ENCODE data around the gene QSER1. TPM values are rescaled to one million over a fixed set of nuclear protein-coding genes. Genes with fewer than 3 reads are reported as not detected.
"Not testable (repeated sequence)": the region's sequence is repeated elsewhere in the genome, so short reads cannot be mapped to it uniquely, and the experiment has no call there.

Gene QSER1
- total RNA-seq: 10 to 100 TPM in 1 of 2 experiments, 1 to 10 TPM in 1; 9.8 to 11.2 TPM

DNA sequence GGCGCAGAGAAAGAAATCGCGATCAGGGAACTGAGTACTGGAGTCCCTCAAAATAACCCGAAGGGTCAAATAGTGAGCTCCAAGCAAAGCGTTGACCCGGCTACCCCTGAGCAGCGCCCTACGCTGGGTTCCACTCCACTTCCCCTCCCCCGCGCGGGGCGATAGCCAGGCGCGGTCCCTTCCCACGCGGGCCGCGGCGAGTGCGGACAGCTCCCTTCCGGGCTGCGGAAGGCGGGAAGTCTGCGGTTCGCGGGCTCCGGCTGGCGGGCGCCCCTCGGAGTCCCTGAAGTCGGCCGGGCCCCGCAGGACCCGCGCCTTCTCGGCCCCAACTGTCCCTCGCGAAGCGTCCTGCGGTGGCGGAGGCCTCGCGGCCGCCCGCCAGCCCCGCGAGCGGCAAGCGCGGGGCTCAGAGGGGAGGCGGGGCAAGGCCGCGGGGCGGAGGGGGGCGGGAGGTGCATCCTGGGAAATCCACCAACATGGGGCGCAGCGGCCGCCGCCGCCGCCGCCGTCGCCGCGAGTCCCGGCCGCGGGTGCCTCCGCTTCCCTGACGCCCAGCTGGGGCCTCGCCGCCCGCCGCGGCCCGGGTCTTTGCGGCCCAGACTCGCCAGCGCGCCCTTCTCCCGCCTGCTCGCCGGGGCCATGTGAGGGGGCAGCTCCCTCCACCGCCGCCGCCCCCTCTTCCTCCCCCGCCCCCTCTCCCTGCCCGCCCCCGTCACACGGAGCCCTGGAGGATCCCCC lies at the start of gene QSER1:
Gene QSER1, plus strand, starts transcription at position 457 of the 738 bp plus-strand sequence. CDS start 315 bp downstream, outside the sequence.
- Mint-ChIP-seq H3K9me3 (no peaks in the 10 kb centered on the region), H3K27me3 (peaks cover 11% of the 10 kb centered on the region), H3K27ac (peak within 1 kb of the TSS; percentile 78), H3K4me1 (peaks cover 31% of the 10 kb centered on the region), H3K36me3 (ENCODE audit: low read depth) (no peaks in the 10 kb centered on the region), H3K4me3 (peak within 1 kb of the TSS; percentile 96)
- CTCF ChIA-PET: interaction anchor here (1.0 to 1.2 kb wide), 3 partner anchors 48 to 173 kb away, joined by 3 to 5 read pairs (median 3); no protein-coding TSS in a partner anchor
- POLR2A ChIA-PET: interaction anchor here (0.7 to 3.5 kb wide), 12 partner anchors 9 to 471 kb away, joined by 3 to 24 read pairs (median 4); partner anchors contain the start of genes CSTF3, EIF3M and TCP11L1
- DNase-seq: peak; percentile 69

DNA sequence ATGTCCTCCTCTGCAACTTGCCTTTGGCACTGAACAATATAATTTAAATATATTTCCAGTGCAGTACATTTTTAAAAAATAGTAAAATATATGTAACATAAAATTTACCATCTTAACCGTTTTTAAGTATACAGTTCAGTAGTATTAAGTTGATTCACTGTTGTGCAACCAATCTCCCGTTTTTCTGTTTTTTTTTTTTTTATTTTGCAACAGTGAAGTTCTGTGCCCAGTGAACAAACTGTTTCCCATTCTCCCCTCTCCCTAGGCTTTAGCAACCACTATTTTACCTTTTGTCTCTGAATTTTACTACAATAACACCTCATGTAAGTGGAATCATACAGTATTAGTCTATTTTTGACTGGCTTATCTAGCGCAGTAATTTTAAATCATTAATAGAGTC lies 49.1 kb upstream of the QSER1 start:
- ChIA-PET CTCF (no interaction called here), POLR2A (no interaction called here)
- Mint-ChIP-seq H3K9me3 (no peaks in the 10 kb centered on the region), H3K27ac (no peak overlapping the region), H3K36me3 (ENCODE audit: low read depth) (no peaks in the 10 kb centered on the region), H3K4me1 (no peaks in the 10 kb centered on the region), H3K4me3 (no peak overlapping the region), H3K27me3 (no peaks in the 10 kb centered on the region)
- DNase-seq: no peak

DNA sequence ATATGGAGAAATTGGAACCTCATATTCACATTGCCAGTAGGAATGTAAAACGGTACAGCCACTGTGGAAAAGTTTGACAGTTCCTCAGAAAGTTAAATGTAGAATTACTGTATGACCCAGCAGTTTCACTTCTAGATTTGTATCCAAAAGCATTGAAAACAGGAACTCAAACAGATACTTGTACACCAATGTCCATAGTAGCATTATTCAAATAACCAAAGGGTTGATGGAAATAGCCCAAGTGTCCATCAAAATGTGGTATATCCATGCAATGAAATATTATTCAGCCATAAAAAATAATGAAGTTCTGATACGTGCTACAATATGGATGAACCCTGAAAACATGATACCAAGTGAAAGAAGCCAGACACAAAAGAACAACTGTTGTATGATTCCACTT lies 45.1 kb upstream of the QSER1 start:
- Mint-ChIP-seq H3K27ac (no peak overlapping the region), H3K9me3 (no peaks in the 10 kb centered on the region), H3K4me1 (peaks cover 1% of the 10 kb centered on the region), H3K36me3 (ENCODE audit: low read depth) (no peaks in the 10 kb centered on the region), H3K4me3 (no peak overlapping the region), H3K27me3 (peaks cover 1% of the 10 kb centered on the region)
- ChIA-PET POLR2A (no interaction called here), CTCF (interaction anchor here (0.5 kb wide), 1 partner anchor 112 kb away, joined by 3 read pairs; no protein-coding TSS in a partner anchor)
- DNase-seq: no peak

DNA sequence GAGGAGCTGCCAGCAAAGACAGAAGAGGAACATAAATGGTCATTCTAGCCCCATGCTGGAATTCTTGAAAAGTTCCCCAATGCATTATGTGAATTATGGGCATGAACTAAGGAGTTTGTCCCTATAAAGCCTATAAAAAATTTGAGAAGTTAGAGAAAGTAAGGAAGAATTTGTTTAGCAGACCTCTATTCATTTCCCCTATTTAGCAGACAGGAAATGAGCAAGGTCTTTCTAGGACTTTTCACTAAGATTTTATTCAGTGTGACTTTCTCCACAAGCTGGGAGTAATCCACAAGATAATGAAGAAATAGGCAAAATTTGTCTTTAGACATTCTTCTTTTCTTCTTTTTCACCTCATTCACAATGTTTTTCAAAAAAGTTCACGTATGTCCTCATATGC lies 42.9 kb upstream of the QSER1 start:
- Mint-ChIP-seq H3K36me3 (ENCODE audit: low read depth) (no peaks in the 10 kb centered on the region), H3K4me3 (no peak overlapping the region), H3K27ac (no peak overlapping the region), H3K9me3 (no peaks in the 10 kb centered on the region), H3K27me3 (peaks cover 2% of the 10 kb centered on the region), H3K4me1 (peaks cover 1% of the 10 kb centered on the region)
- ChIA-PET POLR2A (no interaction called here), CTCF (no interaction called here)
- no peak for DNase-seq

DNA sequence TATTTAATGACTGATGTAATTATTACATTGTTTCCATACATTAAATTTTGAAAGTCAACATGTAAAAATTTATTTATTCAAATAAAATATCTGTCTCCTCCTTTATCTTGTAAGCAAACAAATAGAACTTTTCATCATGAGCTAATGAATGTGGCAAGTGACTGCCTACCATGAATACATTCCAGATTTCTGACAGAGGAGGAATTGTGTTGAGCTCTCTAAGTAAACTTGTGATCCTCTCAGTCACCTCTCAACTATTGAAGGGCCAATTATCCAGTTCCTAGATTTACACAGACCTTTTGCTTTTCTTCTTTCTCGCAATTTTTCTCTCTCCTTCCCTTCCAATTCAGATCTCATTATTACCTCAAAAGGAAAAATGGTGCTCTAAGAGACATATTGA lies 41.4 kb upstream of the QSER1 start:
- no peaks in the 10 kb centered on the region for H3K9me3 Mint-ChIP-seq
- ChIA-PET POLR2A (no interaction called here), CTCF (no interaction called here)
- no peak overlapping the region for H3K4me3 Mint-ChIP-seq
- H3K4me1 Mint-ChIP-seq: peaks cover 1% of the 10 kb centered on the region
- peaks cover 2% of the 10 kb centered on the region for H3K27me3 Mint-ChIP-seq
- no peaks in the 10 kb centered on the region for H3K36me3 Mint-ChIP-seq (ENCODE audit: low read depth)
- no peak overlapping the region for H3K27ac Mint-ChIP-seq
- no peak for DNase-seq

DNA sequence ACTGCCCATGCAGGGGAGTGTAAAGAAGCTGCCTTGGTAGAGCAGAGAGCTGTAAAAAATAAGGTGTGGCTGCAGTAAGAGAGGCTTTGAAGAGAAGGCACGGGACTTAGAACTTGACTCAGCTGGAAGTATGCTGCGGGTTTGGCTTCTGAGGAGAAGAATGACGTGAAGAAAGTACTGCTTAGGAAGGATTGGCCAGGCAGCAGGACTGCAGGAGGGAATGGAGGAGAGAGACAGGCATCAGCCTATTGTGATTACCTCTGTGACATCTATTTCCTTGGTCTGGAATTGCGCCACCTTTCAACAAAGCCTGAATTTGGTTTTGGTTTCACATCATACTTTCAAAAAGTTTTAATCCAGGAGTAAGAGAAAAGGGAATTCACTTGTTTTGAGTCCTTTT lies 40.4 kb upstream of the QSER1 start:
- DNase-seq: no peak
- CTCF ChIA-PET: interaction anchor here (0.7 kb wide), 1 partner anchor 510 kb away, joined by 4 read pairs; no protein-coding TSS in a partner anchor
- H3K27me3 Mint-ChIP-seq: peaks cover 2% of the 10 kb centered on the region
- H3K4me3 Mint-ChIP-seq: no peak overlapping the region
- POLR2A ChIA-PET: no interaction called here
- H3K4me1 Mint-ChIP-seq: peaks cover 1% of the 10 kb centered on the region
- no peak overlapping the region for H3K27ac Mint-ChIP-seq
- no peaks in the 10 kb centered on the region for H3K36me3 Mint-ChIP-seq (ENCODE audit: low read depth)
- H3K9me3 Mint-ChIP-seq: no peaks in the 10 kb centered on the region

DNA sequence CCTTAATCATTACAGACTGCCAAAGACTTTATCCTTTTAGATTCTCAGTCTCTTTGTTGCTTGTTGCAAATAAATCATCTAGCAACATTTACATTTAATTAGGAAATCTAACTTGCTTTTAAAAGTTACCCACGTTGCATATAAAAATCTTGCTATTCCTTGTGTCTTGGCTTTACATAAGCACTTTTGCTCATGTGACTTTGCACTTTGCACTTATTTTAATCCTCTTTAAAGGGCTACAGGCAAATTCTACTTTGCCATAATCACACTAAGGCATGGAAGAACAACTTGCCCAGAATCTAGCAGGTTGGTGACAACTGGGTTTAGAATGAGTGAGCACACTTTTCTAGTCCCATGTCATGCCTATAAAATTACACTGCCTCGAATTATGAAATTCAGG lies 37.0 kb upstream of the QSER1 start:
- H3K27ac Mint-ChIP-seq: no peak overlapping the region
- POLR2A ChIA-PET: no interaction called here

DNA sequence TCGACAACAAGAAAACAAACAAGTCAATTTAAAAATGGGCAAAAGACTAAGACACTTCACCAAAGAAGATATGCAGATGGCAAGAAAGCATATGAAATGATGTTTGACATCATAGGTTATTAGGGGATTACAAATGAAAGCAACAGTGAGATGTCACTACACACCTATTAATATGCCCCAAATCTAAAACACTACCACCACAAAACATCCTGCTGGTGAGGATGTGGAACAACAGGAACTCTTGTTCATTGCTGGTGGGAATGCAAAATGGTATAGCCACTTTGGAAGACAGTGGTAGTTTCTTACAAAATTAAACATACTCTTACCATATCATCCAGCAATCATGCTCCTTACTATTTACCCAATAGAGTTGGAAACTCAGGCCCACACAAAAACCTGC lies 33.9 kb upstream of the QSER1 start:
- Mint-ChIP-seq H3K27me3 (peaks cover 3% of the 10 kb centered on the region), H3K4me1 (no peaks in the 10 kb centered on the region), H3K36me3 (ENCODE audit: low read depth) (no peaks in the 10 kb centered on the region), H3K4me3 (no peak overlapping the region), H3K9me3 (no peaks in the 10 kb centered on the region), H3K27ac (no peak overlapping the region)
- CTCF ChIA-PET: no interaction called here
- no peak for DNase-seq
- POLR2A ChIA-PET: no interaction called here

More for the DNA sequence above, 37.0 kb upstream of the QSER1 start:
- Mint-ChIP-seq H3K27me3 (peaks cover 2% of the 10 kb centered on the region), H3K4me3 (no peak overlapping the region), H3K4me1 (peaks cover 1% of the 10 kb centered on the region), H3K36me3 (ENCODE audit: low read depth) (no peaks in the 10 kb centered on the region), H3K9me3 (no peaks in the 10 kb centered on the region)
- CTCF ChIA-PET: no interaction called here
- no peak for DNase-seq

DNA sequence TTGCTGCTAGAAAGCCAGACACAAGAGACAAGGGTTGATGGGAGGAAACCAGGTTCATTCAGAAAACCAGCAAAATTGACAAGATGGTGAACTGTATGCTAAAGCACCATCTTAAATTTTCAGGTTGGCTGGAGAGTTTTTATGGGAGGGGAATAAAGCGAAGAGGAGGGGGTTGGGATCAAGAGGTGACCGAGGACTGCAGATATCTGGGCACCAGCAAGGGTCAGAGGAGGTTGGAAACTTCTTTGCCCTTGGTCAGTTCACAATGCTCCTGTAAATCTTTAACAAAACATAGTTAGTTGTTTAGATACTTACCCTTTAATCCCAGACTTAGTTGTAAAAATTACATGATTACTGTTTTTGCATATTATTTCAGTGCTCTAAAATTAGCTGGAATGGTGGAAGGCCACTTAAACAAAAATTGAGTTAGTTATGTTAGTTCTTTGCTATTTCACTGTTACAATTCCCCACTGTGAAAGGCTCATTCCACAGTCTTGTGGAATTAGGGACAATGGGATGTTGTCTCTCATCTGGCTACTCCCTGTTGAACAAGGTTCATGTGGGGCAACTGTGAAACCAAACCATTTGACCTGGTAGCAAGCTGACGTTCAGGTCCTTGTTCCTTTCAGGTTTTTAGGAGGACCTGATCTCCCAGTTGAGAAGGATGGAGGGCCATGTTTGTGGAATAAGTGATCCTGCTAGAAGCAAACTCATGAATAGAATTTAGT lies 30.6 kb upstream of the QSER1 start:
- H3K4me1 Mint-ChIP-seq: no peaks in the 10 kb centered on the region
- H3K36me3 Mint-ChIP-seq (ENCODE audit: low read depth): no peaks in the 10 kb centered on the region
- no peak overlapping the region for H3K27ac Mint-ChIP-seq
- no peak overlapping the region for H3K4me3 Mint-ChIP-seq
- DNase-seq: no peak
- no peaks in the 10 kb centered on the region for H3K9me3 Mint-ChIP-seq
- peaks cover 12% of the 10 kb centered on the region for H3K27me3 Mint-ChIP-seq
- CTCF ChIA-PET: no interaction called here
- POLR2A ChIA-PET: no interaction called here

DNA sequence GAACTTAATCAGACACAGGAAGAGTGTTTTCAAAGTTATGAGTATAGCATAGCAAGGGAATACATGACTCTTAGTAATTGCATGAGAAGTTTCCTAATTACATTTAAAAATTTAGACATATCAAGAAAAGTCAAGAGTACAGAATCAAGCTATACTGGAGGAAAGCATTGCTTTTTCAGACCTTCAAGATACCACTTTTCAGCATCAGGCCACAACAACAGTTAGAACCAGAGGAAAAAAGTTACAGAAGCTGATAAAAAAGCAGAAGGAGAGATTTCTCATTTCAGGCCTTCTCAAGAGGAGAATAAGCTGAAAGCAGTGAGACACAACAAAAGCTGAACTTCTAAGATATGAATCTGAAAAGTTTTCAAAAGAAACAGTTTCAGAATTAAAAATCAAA lies 28.1 kb upstream of the QSER1 start:
- peaks cover 15% of the 10 kb centered on the region for H3K27me3 Mint-ChIP-seq
- CTCF ChIA-PET: no interaction called here
- POLR2A ChIA-PET: no interaction called here
- peaks cover 5% of the 10 kb centered on the region for H3K9me3 Mint-ChIP-seq
- DNase-seq: no peak
- H3K4me3 Mint-ChIP-seq: no peak overlapping the region
- no peaks in the 10 kb centered on the region for H3K4me1 Mint-ChIP-seq
- no peaks in the 10 kb centered on the region for H3K36me3 Mint-ChIP-seq (ENCODE audit: low read depth)
- no peak overlapping the region for H3K27ac Mint-ChIP-seq

DNA sequence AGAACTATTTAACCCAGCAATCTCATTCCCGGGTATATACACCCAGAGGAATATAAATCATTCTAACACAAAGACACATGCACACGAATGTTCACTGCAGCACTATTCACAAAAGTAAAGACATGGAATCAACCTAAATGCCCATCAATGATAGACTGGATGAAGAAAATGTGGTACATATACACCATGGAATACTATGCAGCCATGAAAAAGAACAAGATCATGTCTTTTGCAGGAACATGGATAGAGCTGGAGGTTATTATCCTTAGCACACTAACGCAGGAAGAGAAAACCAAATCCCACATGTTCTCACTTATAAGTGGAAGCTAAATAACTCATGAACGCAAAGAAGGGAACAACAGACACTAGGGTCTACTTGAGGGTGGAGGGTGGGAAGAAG lies 23.9 kb upstream of the QSER1 start:
- H3K27ac Mint-ChIP-seq; POLR2A ChIA-PET; H3K4me1 Mint-ChIP-seq; DNase-seq; H3K9me3 Mint-ChIP-seq; H3K4me3 Mint-ChIP-seq; H3K36me3 Mint-ChIP-seq (ENCODE audit: low read depth): not testable (repeated sequence)
- CTCF ChIA-PET: interaction anchor here (0.6 to 0.7 kb wide), 3 partner anchors 16 to 432 kb away, joined by 3 to 4 read pairs (median 3); no protein-coding TSS in a partner anchor
- peaks cover 21% of the 10 kb centered on the region for H3K27me3 Mint-ChIP-seq

DNA sequence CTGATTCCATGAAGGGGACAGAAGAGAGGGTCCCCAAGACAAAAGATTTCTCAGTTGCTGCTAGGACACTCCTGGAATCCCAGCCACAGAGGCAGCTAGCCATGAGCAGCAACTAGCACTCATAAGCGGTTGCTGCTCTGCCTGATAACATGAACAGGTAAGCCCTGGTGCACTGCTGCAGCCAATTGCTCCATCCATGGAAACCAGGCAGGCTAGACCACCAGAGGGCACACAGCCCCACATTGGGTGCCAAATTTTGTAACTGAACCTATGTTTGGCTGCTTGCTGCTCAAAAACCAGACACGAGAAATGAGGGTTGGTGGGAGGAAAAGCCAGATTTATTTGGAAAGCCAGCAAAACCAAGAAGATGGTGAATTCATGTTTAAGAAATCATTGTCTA lies 21.9 kb upstream of the QSER1 start:
- Mint-ChIP-seq H3K27me3 (peaks cover 28% of the 10 kb centered on the region), H3K27ac (no peak overlapping the region), H3K9me3 (peaks cover 5% of the 10 kb centered on the region), H3K4me1 (no peaks in the 10 kb centered on the region), H3K4me3 (no peak overlapping the region), H3K36me3 (ENCODE audit: low read depth) (no peaks in the 10 kb centered on the region)
- ChIA-PET CTCF (interaction anchor here (0.5 to 0.6 kb wide), 2 partner anchors 9 to 99 kb away, joined by 3 read pairs; no protein-coding TSS in a partner anchor), POLR2A (no interaction called here)
- DNase-seq: peak; percentile 24

DNA sequence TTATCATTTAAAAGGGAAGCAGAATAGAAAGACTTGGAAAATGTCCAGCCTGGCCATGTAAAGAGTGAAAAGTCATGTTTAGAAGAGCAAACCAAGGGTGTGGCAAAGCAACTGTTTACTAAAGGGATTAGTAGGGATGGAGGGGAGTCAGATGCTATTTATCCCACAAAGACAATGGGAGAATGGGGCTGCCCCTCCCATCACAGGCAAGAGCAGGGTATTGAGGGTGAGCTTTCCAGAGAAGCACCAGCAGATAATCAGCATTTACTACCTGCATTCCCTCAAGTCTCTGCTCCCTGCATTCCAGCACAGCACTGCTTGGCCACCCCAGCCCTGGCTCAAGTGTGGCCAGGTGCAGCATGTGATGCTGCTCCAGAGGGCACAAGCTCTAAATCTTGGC lies 18.5 kb upstream of the QSER1 start:
- no peaks in the 10 kb centered on the region for H3K9me3 Mint-ChIP-seq
- ChIA-PET CTCF (no interaction called here), POLR2A (interaction anchor here (1.3 kb wide), 1 partner anchor 18 kb away, joined by 3 read pairs; the partner anchor contains the start of gene QSER1)
- H3K4me1 Mint-ChIP-seq: no peaks in the 10 kb centered on the region
- no peaks in the 10 kb centered on the region for H3K36me3 Mint-ChIP-seq (ENCODE audit: low read depth)
- peaks cover 21% of the 10 kb centered on the region for H3K27me3 Mint-ChIP-seq
- DNase-seq: no peak
- H3K4me3 Mint-ChIP-seq: no peak overlapping the region
- H3K27ac Mint-ChIP-seq: no peak overlapping the region

Data from activated CD4-positive, alpha-beta memory T cell treated with anti-CD3 and anti-CD28 coated beads, Interleukin-2, amount 10 ng/mL, durations not matched to agents 7 days and 5 days (primary cell).